NCI-H2227 treated with DMSO at 0.1 percent for 48 hours (cell line): ENCODE results near the gene KIRREL3.

Source experiments
- DNase-seq: peaks from one replicate; lab custom pipeline; 2025; lab: John Stamatoyannopoulos, UW

KIRREL3 gene

GRCh38 chr11:126870021-126870420 lies 130.5 kb downstream of the KIRREL3 start:
- DNase-seq: no peak

- no peak for DNase-seq
These were observed 131.8 kb downstream of the KIRREL3 start for GRCh38 chr11:126868741-126869140.

DNA sequence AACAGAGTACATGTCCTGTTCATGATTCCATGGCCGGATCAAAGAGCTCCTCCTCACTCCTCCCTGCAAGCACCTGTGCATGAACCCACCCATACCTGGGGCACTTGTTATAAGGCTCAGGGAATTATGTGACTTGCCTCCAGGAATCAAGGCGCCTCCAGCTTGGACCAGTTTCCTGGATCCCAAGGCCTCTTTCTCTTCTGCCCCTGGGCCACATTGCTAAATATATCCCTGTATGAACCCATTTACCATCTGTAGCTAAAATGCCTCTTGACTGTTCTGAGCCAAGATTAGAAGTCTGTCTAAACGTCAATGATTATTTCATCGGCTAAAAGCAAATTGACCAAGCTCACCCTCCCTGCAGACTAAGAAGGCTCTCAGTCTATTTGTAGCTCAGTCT lies 135.6 kb downstream of the KIRREL3 start:
- no peak for DNase-seq

- DNase-seq: no peak
These were observed 137.1 kb downstream of the KIRREL3 start for GRCh38 chr11:126863294-126863997.

- DNase-seq: no peak
These were observed 137.8 kb downstream of the KIRREL3 start for GRCh38 chr11:126862664-126863243.

GRCh38 chr11:126861796-126862459 lies 138.6 kb downstream of the KIRREL3 start:
- DNase-seq: no peak

DNA sequence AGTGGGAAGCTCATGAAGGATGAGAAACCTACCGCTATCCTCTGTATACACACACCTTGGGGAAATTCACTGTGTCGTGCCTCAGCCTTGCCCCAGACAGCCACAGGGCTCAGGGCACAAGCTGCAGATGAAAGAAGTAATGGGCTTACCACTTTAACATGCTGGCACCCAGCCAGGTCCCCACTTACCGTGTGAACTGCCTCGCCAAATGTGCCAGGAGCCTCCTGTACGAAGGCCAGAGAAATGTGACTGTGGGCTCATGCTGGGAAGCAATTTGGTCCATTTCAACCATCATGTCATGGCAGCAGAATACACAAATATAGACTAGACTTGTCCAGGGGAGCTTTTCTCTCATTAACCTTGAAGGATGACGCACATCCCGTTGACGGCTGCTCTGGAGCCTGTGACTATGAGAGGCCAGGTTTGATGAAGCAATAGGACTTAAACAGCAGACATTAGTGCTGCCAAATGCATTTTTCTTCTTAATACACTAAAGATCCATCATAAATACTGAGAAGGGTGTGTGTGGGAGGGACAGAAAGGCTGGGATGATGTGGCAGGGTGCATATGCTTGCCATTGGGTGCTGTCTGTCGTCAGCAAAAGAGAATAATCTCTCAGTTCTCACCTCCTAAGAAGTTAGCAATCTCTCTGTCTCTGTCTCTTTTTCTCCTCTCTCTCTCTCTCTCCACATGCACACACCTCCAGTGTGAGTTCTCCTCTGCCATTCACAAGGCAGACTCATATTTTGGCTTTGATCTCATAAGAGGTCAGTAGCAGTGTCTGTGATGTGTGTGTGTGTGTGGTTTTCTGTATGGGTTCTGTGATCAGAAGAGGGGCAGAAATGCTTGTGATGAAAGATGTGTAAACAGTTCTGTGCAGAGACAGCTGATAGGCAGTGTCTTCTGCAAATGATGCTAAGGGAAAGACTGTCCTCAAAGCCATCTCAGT lies 142.4 kb downstream of the KIRREL3 start:
- peak; percentile 80 for DNase-seq

GRCh38 chr11:126855536-126855935 lies 145.0 kb downstream of the KIRREL3 start:
- no peak for DNase-seq

- no peak for DNase-seq
These were observed 146.8 kb downstream of the KIRREL3 start for GRCh38 chr11:126853732-126854131.

DNA sequence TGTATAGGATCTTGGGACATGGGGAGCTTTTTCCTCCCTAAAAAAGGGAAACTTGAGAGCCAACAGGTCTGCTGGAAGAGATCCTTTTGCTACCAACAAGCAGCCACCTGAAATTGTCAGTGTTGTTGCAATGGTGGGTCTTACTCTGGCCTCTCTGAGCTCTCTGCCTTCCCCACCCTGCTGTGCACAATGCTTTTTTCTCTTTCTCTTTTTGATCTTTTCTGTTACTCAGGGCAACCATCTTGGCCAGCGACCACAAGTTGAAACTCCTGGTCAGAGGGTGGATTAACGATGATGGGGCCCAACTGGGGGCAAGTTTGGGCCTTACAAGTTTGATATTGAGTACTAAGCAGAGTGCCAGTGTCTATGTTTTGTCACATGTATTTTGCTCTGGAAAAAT lies 155.8 kb downstream of the KIRREL3 start:
- DNase-seq: no peak

- no peak for DNase-seq
These were observed 157.5 kb downstream of the KIRREL3 start for GRCh38 chr11:126843096-126843495.

DNA sequence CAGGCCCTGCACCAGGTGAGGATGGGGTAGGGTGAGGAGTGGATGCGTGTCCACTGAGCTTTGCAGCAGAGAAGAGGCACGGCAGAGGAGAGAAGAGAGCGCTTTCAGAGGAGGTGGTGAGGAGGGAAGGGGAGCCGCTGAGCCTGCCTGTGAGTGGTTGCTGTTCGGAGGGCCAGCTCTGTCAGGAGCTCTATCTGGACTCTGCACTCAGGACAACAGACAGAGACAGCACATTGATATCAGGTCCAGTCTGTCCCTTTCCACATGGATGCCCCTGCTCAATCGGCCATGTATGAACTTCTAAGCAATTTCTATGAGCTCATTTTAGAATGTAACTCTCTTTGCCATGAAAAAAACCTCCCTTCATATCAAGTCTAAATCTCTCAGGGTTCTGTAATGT lies 158.6 kb downstream of the KIRREL3 start:
- DNase-seq: no peak

- DNase-seq: no peak
These were observed 159.6 kb downstream of the KIRREL3 start for GRCh38 chr11:126840975-126841374.

DNA sequence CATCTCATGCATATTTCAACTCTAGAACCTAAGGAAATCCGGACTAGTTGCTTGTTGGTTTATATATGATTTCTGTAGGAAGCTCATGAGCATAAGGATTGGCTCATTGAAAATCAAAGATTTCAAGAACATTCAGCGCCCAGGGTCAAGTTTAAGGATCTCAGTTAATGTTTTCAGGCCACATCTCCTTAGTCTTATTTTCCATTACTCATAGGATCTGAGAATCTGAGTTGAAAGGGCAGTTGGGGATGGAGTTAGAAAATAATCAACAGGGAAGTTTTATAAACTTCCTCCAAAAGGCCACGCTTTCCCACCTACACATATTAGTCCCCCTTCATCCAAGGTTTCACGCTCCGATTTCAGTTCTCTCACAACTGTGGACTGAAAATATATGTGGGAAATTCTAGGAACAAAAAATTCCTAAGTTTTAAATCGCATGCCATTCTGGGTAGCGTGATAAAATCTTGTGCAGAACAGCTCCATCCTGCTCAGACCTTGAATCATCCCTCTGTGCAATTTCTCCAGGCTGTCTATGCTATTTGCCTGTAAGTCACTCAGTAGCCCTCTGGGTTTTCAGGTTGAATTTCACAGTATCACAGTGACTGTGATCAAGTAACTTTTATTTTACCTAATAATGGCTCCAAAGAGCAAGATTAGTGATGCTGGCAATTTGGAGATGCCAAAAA lies 160.2 kb downstream of the KIRREL3 start:
- no peak for DNase-seq

DNA sequence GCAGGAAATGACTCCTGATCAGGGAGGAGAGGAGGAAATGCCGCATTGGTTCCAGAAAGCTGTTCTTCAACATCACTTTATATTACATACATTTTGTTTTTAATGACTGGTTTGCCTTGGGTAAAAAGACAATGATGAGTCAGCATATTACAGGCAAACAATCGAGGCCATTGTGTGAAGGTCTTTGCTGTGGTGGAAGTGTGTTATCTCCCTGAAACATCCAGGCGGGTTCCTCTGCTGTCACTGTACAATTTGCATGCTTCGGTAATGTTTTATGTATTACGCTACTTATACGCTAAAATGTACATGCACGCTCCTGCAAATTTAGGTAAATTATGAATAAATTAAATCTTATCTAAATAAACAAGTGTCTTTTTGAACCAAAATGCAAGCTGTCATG lies 161.1 kb downstream of the KIRREL3 start:
- DNase-seq: peak; percentile 27

DNA sequence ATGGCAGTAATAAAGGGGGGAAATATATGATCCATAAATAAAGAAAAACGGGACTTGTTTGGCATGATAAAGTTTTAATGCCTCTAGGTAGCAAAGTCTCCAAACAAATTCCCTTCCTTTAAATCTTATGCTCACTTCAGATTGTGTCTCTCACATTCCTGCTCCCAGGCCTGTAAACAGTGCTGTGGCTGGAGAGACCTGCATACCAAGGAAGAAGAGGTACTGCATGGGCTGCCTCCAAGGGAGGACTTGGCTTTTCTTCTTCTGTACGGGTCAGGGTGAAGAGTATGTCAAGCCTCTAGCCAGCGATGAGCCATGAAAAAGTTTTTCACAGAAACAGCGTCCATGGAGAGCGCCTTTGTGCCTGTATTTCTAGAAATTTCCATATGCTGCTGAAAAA lies 161.8 kb downstream of the KIRREL3 start:
- no peak for DNase-seq

DNA sequence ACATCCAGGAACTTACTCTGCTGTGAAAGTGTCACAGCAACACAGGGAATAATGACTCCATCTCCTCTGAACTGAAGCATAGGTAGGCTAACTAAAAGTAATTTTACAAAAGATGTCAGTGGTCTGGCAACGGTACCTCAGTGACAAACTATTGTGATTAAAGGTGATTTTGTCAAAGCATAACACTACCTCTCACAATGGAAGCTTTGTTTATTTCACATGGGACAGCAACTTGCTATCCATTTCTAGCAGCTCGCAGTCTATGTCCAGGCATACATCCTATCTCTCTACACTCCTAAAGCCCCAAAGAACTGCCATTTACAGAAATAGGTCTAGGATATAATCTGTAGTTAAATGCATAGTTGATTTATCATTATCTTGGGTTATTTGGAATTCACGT lies 163.0 kb downstream of the KIRREL3 start:
- DNase-seq: no peak

GRCh38 chr11:126834573-126834972 lies 166.0 kb downstream of the KIRREL3 start:
- DNase-seq: no peak

DNA sequence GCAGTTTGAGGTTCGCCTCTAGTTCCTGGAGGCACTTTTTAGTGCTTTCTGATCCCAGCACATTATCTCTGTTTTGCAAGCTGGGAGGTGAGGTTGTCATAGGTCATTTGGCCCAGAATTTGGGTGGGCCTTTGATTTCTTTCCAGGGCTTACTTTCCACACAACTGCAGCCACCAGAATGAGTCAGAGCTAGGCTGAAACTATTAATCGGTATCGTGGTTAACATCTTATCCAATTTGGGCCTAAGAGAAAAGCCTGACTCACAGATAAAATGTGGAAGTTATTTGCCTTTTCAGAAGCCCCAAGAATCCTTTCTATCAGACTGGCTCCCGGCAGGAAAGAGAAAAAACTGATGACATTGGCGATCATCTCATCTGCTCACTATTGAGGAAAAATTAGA lies 166.4 kb downstream of the KIRREL3 start:
- no peak for DNase-seq

DNA sequence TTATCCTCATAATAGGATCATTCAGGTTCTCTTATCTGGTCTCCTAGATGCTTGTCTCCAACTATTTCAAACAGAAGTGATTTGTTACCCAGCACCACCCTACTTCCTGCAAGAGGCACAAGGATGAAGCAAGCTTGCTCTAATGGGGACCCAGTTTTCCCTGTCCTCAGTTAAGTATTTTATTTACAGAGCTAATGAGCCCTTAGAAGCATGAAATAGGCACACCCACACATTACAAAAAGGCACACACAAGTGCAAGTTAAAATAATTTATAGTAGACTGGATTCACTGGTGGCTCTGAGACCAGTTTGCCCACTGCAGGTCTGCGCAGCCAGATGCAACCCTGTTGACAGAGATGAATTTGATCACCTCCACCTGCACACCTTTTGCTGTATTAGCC lies 167.5 kb downstream of the KIRREL3 start:
- DNase-seq: no peak

GRCh38 chr11:126832387-126832786 lies 168.2 kb downstream of the KIRREL3 start:
- DNase-seq: no peak
